ENCODE results near the gene SYT1.

DNA sequence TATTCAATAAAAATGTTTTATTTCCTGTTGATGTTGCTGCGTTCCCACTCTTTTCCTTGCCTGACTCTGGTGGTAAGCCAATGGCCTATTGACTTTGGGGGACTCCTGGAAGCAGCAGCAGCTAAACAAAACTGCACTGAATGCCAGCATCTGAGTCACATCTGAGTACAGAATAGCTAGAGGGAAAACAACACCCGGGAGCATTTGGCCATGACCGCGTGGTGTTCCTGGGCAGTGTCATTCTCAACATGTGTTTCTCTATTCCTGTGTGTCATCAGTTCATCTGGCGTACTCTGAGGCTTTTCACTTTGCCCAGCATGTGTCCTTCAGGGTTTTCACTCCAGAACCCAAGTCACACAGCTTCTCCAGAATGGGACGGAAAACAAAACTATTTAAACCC is 587.4 kb downstream of the SYT1 start:
- TF ChIP-seq BCL11B (tag by site-specific recombination; IDR thresholded peaks at IDR 0.05; ENCODE audit: low read depth) (no peak), ZNF140 (tag by site-specific recombination; IDR thresholded peaks at IDR 0.05) (no peak), ZNF707 (tag by site-specific recombination; IDR thresholded peaks at IDR 0.05) (no peak), ZNF202 (tag by site-specific recombination; IDR thresholded peaks at IDR 0.05; ENCODE audit: borderline replicate concordance) (no peak), IKZF3 (tag by site-specific recombination; IDR thresholded peaks at IDR 0.05) (no peak), OVOL3 (tag by site-specific recombination; IDR thresholded peaks at IDR 0.05) (no peak)
- TF ChIP-seq, protein P1, sequence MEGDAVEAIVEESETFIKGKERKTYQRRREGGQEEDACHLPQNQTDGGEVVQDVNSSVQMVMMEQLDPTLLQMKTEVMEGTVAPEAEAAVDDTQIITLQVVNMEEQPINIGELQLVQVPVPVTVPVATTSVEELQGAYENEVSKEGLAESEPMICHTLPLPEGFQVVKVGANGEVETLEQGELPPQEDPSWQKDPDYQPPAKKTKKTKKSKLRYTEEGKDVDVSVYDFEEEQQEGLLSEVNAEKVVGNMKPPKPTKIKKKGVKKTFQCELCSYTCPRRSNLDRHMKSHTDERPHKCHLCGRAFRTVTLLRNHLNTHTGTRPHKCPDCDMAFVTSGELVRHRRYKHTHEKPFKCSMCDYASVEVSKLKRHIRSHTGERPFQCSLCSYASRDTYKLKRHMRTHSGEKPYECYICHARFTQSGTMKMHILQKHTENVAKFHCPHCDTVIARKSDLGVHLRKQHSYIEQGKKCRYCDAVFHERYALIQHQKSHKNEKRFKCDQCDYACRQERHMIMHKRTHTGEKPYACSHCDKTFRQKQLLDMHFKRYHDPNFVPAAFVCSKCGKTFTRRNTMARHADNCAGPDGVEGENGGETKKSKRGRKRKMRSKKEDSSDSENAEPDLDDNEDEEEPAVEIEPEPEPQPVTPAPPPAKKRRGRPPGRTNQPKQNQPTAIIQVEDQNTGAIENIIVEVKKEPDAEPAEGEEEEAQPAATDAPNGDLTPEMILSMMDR (tag by site-specific recombination; IDR thresholded peaks at IDR 0.05) = no peak
- TF ChIP-seq, protein P2, sequence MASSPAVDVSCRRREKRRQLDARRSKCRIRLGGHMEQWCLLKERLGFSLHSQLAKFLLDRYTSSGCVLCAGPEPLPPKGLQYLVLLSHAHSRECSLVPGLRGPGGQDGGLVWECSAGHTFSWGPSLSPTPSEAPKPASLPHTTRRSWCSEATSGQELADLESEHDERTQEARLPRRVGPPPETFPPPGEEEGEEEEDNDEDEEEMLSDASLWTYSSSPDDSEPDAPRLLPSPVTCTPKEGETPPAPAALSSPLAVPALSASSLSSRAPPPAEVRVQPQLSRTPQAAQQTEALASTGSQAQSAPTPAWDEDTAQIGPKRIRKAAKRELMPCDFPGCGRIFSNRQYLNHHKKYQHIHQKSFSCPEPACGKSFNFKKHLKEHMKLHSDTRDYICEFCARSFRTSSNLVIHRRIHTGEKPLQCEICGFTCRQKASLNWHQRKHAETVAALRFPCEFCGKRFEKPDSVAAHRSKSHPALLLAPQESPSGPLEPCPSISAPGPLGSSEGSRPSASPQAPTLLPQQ (tag by site-specific recombination; IDR thresholded peaks at IDR 0.05) = no peak
- TF ChIP-seq, protein P3, sequence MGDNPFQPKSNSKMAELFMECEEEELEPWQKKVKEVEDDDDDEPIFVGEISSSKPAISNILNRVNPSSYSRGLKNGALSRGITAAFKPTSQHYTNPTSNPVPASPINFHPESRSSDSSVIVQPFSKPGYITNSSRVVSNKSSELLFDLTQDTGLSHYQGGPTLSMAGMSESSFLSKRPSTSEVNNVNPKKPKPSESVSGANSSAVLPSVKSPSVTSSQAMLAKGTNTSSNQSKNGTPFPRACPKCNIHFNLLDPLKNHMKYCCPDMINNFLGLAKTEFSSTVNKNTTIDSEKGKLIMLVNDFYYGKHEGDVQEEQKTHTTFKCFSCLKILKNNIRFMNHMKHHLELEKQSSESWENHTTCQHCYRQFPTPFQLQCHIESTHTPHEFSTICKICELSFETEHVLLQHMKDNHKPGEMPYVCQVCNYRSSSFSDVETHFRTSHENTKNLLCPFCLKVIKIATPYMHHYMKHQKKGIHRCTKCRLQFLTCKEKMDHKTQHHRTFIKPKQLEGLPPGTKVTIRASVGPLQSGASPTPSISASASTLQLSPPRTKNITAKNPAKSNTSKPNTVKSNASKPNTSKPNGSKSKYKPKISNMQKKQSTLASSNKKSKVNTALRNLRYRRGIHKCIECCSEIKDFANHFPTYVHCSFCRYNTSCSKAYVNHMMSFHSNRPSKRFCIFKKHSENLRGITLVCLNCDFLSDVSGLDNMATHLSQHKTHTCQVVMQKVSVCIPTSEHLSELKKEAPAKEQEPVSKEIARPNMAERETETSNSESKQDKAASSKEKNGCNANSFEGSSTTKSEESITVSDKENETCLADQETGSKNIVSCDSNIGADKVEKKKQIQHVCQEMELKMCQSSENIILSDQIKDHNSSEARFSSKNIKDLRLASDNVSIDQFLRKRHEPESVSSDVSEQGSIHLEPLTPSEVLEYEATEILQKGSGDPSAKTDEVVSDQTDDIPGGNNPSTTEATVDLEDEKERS (tag by site-specific recombination; IDR thresholded peaks at IDR 0.05) = no peak
- TF ChIP-seq, protein P4, sequence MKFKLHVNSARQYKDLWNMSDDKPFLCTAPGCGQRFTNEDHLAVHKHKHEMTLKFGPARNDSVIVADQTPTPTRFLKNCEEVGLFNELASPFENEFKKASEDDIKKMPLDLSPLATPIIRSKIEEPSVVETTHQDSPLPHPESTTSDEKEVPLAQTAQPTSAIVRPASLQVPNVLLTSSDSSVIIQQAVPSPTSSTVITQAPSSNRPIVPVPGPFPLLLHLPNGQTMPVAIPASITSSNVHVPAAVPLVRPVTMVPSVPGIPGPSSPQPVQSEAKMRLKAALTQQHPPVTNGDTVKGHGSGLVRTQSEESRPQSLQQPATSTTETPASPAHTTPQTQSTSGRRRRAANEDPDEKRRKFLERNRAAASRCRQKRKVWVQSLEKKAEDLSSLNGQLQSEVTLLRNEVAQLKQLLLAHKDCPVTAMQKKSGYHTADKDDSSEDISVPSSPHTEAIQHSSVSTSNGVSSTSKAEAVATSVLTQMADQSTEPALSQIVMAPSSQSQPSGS (tag by site-specific recombination; IDR thresholded peaks at IDR 0.05; ENCODE audit: low read depth) = no peak
- TF ChIP-seq, protein P5, sequence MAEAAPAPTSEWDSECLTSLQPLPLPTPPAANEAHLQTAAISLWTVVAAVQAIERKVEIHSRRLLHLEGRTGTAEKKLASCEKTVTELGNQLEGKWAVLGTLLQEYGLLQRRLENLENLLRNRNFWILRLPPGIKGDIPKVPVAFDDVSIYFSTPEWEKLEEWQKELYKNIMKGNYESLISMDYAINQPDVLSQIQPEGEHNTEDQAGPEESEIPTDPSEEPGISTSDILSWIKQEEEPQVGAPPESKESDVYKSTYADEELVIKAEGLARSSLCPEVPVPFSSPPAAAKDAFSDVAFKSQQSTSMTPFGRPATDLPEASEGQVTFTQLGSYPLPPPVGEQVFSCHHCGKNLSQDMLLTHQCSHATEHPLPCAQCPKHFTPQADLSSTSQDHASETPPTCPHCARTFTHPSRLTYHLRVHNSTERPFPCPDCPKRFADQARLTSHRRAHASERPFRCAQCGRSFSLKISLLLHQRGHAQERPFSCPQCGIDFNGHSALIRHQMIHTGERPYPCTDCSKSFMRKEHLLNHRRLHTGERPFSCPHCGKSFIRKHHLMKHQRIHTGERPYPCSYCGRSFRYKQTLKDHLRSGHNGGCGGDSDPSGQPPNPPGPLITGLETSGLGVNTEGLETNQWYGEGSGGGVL (tag by site-specific recombination; IDR thresholded peaks at IDR 0.05) = no peak

Measured in HEK293 (cell line).